ENCODE data around the gene TGFBR2. TPM values are rescaled to one million over a fixed set of nuclear protein-coding genes. Genes with fewer than 3 reads are reported as not detected.

Gene TGFBR2
- total RNA-seq, 1 donor from 2014 or later, result 59.6 TPM

GRCh38 chr3:30680789-30681648, 74.6 kb downstream of the TGFBR2 start:
- DNase-seq (ENCODE audit: low spot score), result no peak
- peak overlapping the region; percentile 72 for H3K4me3 Mint-ChIP-seq
- peaks cover 7% of the 10 kb centered on the region for H3K9me3 Mint-ChIP-seq
- peak overlapping the region; percentile 64 for H3K27ac Mint-ChIP-seq
- intact Hi-C loops (cut with micrococcal nuclease), result loop anchor here (2.0 kb wide), 1 partner anchor 14 kb away; no protein-coding TSS in a partner anchor
- no peaks in the 10 kb centered on the region for H3K27me3 Mint-ChIP-seq (ENCODE audit: insufficient read depth)
- peaks cover 83% of the 10 kb centered on the region for H3K36me3 Mint-ChIP-seq (ENCODE audit: low read depth)
- H3K4me1 Mint-ChIP-seq (ENCODE audit: low read depth), result peaks cover 94% of the 10 kb centered on the region

GRCh38 chr3:30681649-30682211, 75.3 kb downstream of the TGFBR2 start:
- Mint-ChIP-seq H3K4me3 (peak overlapping the region; percentile 72), H3K4me1 (ENCODE audit: low read depth) (peaks cover 94% of the 10 kb centered on the region), H3K27me3 (ENCODE audit: insufficient read depth) (no peaks in the 10 kb centered on the region), H3K27ac (peak overlapping the region; percentile 64), H3K9me3 (peaks cover 7% of the 10 kb centered on the region), H3K36me3 (ENCODE audit: low read depth) (peaks cover 82% of the 10 kb centered on the region)
- DNase-seq (ENCODE audit: low spot score), result no peak
- intact Hi-C loops (cut with micrococcal nuclease), result loop anchor here (2.0 kb wide), 1 partner anchor 15 kb away; no protein-coding TSS in a partner anchor

DNA sequence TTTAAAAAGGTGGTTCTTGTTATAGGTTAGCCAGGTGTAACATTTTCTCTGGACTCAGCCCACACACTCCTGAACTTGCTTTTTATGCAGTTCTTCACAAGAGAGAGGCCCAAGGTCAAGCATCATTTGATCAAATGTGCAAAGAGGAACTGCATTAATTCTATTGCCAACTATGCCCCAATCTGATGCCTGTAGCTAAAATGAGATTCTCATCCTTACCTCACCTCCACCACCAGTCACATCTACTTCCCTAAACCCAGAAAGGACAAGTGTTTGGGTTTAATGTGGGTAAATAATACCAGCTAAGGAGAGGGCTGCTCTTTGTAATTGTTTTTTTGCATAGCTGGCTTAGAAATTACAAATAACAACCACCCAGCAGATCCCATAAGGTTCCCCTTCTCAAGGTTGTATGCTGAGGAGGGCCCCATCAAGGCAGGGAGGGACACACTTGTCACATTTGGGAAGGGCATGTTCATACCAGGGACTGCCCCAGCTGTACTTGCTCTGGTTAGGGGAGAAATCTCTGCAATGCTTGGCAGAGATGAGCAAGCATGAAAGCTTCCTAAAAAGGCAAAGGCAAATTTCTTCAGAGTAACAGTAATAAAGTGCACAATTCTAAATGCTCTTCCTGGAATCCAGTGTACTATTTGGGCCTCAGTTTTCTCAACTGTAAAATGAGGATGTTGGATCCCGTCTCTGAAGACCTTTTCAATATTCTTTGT, 76.2 kb downstream of the TGFBR2 start:
- Mint-ChIP-seq H3K27me3 (ENCODE audit: insufficient read depth) (no peaks in the 10 kb centered on the region), H3K27ac (peak overlapping the region; percentile 64), H3K4me1 (ENCODE audit: low read depth) (peaks cover 93% of the 10 kb centered on the region), H3K9me3 (peaks cover 4% of the 10 kb centered on the region), H3K36me3 (ENCODE audit: low read depth) (peaks cover 80% of the 10 kb centered on the region), H3K4me3 (peak overlapping the region; percentile 72)
- no peak for DNase-seq (ENCODE audit: low spot score)
- intact Hi-C loops (cut with micrococcal nuclease), result no loop called here

- Mint-ChIP-seq H3K4me3 (no peak overlapping the region), H3K4me1 (ENCODE audit: low read depth) (peaks cover 97% of the 10 kb centered on the region), H3K27me3 (ENCODE audit: insufficient read depth) (no peaks in the 10 kb centered on the region), H3K27ac (peak overlapping the region; percentile 16), H3K9me3 (no peaks in the 10 kb centered on the region), H3K36me3 (ENCODE audit: low read depth) (peaks cover 84% of the 10 kb centered on the region)
- no peak for DNase-seq (ENCODE audit: low spot score)
- intact Hi-C loops (cut with micrococcal nuclease), result no loop called here
These were observed 77.4 kb downstream of the TGFBR2 start for GRCh38 chr3:30683769-30684168.

- Mint-ChIP-seq H3K4me3 (no peak overlapping the region), H3K36me3 (ENCODE audit: low read depth) (peaks cover 84% of the 10 kb centered on the region), H3K27ac (no peak overlapping the region), H3K9me3 (no peaks in the 10 kb centered on the region), H3K4me1 (ENCODE audit: low read depth) (peaks cover 97% of the 10 kb centered on the region), H3K27me3 (ENCODE audit: insufficient read depth) (no peaks in the 10 kb centered on the region)
- intact Hi-C loops (cut with micrococcal nuclease), result no loop called here
- DNase-seq (ENCODE audit: low spot score), result no peak
These were observed 78.0 kb downstream of the TGFBR2 start for GRCh38 chr3:30684356-30684755.

DNA sequence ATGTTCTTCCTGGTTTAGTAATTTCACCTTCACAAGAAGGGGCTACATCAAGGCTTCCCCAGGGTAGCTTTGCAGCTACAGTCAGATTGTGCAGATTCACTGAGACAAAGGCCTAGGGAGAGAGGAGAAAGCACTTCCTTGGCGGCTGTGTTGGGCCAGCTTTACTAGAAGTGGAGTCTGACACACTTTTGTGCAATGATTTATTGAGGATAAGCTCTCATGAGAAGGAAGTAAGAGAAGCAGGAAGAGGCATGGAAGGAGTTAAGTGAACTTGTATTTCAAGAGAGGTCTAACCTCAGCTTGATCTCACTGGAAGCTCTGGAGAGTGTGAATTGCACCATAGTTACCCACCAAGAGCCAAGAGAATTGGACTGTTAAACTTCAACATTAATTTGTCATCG, 78.9 kb downstream of the TGFBR2 start:
- no peaks in the 10 kb centered on the region for H3K9me3 Mint-ChIP-seq
- no peak for DNase-seq (ENCODE audit: low spot score)
- H3K4me1 Mint-ChIP-seq (ENCODE audit: low read depth), result peaks cover 99% of the 10 kb centered on the region
- peaks cover 83% of the 10 kb centered on the region for H3K36me3 Mint-ChIP-seq (ENCODE audit: low read depth)
- no peaks in the 10 kb centered on the region for H3K27me3 Mint-ChIP-seq (ENCODE audit: insufficient read depth)
- intact Hi-C loops (cut with micrococcal nuclease), result no loop called here
- peak overlapping the region; percentile 77 for H3K27ac Mint-ChIP-seq
- no peak overlapping the region for H3K4me3 Mint-ChIP-seq

DNA sequence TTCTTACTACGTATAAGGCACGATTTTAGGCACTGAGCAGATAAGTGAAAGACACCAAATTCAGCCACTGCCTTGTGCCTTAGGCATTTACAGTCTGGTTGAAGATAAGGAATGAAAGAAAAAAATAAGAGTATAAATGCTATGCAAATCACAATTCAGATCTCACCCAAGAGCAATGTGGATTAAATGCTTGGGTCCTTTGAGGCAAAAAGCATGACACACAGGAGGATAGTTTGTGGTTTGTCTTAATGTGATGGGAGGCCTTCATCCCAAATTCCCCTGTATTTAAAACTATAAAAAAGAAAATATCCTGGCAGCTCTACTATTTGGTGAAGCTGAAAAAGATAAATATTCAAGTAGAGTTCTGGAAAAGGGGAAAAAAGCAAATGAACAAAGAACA, 79.8 kb downstream of the TGFBR2 start:
- Mint-ChIP-seq H3K27ac (peak overlapping the region; percentile 20), H3K9me3 (no peaks in the 10 kb centered on the region), H3K4me1 (ENCODE audit: low read depth) (peaks cover 99% of the 10 kb centered on the region), H3K4me3 (no peak overlapping the region), H3K27me3 (ENCODE audit: insufficient read depth) (no peaks in the 10 kb centered on the region), H3K36me3 (ENCODE audit: low read depth) (peaks cover 81% of the 10 kb centered on the region)
- DNase-seq (ENCODE audit: low spot score), result no peak
- intact Hi-C loops (cut with micrococcal nuclease), result no loop called here

DNA sequence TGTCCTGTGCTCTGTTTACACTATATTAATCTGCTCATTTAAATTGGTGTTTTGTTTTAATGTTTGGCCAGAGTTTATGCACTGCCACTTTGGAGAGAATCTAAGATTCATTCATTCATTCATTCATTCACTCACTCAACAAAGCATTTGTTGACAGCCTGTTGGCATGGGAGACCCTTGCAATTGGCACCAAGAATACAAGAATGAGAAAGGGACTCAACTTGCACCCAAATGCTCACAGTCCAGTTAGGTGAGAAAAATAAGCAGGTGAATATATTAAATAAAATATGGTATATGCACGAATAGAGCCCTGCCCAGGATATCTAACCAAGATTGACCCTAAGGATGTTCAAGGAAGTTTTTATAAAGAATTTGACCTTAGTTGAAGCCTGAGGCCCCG, 80.4 kb downstream of the TGFBR2 start:
- H3K9me3 Mint-ChIP-seq, result no peaks in the 10 kb centered on the region
- H3K4me3 Mint-ChIP-seq, result no peak overlapping the region
- no peaks in the 10 kb centered on the region for H3K27me3 Mint-ChIP-seq (ENCODE audit: insufficient read depth)
- H3K27ac Mint-ChIP-seq, result no peak overlapping the region
- DNase-seq (ENCODE audit: low spot score), result no peak
- peaks cover 75% of the 10 kb centered on the region for H3K36me3 Mint-ChIP-seq (ENCODE audit: low read depth)
- intact Hi-C loops (cut with micrococcal nuclease), result no loop called here
- peaks cover 98% of the 10 kb centered on the region for H3K4me1 Mint-ChIP-seq (ENCODE audit: low read depth)

DNA sequence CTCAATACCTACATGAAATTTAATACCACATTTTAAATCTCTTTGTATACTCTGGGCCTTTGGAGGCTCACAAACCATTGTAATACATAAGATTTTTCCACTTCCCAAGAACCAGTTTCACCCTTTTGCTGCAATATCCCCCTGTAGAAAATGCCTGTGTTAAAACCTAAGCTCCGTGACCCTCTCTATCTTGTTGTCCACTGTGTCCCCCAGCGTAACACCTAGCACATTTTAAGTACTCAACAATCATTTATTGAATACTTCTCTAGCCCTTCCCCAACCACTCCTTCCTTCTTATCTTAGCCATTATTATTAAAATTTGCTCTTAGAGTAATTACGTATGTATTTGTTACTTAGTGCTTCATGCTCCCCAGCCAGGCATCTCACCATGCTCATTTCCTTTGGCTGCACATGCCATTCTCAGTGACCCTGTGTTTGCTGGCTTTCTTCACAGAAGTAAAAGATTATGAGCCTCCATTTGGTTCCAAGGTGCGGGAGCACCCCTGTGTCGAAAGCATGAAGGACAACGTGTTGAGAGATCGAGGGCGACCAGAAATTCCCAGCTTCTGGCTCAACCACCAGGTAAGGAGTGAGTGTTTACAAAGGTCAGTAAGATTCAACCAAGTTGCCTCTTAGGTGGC, 81.6 kb downstream of the TGFBR2 start:
- intact Hi-C loops (cut with micrococcal nuclease), result no loop called here

DNA sequence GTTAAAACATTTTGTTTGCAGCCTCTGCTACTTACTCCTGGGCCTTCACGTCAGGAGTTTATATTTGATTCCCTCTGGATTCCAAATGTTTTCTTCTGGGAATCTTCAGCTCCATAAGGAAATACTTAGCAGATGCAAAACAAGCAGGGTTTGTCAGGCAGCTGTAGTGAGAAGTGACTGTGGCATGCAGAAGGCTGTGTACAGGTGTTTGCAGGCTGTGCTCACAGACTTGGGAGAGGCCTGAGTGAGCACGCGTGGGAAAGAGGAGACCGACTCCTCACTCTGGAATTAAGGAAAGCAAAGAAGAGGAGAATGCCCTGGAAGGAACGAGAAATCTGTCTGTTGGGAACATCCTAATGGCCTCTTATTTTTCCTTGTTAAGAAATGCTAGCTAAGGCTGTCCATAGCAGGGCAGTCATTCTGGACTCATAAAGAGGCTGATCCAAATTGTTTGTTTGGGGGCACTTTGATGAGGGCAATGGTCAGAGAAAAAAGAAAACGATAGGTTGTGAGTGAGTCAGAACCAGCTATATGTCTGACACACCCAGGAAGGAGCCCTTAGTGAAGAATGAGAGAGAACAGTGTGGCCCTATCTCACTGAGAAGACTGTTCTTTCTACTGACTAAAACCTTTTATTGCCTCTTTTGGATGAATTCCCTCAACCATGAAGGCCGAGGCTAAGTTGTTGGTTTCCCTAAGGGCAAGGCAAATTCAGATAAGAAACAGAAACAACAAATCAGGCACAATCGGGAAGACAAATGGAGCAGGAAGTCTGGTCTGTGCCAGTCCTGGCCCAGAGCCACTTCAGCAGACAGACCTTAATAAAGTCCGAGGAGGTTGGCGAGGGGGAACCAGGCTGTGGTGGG, 82.6 kb downstream of the TGFBR2 start:
- Mint-ChIP-seq H3K27ac (peak overlapping the region; percentile 85), H3K9me3 (no peaks in the 10 kb centered on the region)
- intact Hi-C loops (cut with micrococcal nuclease), result no loop called here

More for the DNA sequence above, 81.6 kb downstream of the TGFBR2 start:
- Mint-ChIP-seq H3K36me3 (ENCODE audit: low read depth) (peaks cover 75% of the 10 kb centered on the region), H3K4me3 (peak overlapping the region; percentile 4), H3K27ac (peak overlapping the region; percentile 10), H3K4me1 (ENCODE audit: low read depth) (peaks cover 96% of the 10 kb centered on the region), H3K9me3 (no peaks in the 10 kb centered on the region), H3K27me3 (ENCODE audit: insufficient read depth) (no peaks in the 10 kb centered on the region)
- no peak for DNase-seq (ENCODE audit: low spot score)

GRCh38 chr3:30690199-30690598, 83.8 kb downstream of the TGFBR2 start:
- Mint-ChIP-seq H3K4me1 (ENCODE audit: low read depth) (peaks cover 81% of the 10 kb centered on the region), H3K27me3 (ENCODE audit: insufficient read depth) (no peaks in the 10 kb centered on the region)

More for the DNA sequence above, 82.6 kb downstream of the TGFBR2 start:
- peak overlapping the region; percentile 69 for H3K4me3 Mint-ChIP-seq
- H3K4me1 Mint-ChIP-seq (ENCODE audit: low read depth), result peaks cover 93% of the 10 kb centered on the region
- DNase-seq (ENCODE audit: low spot score), result no peak
- no peaks in the 10 kb centered on the region for H3K27me3 Mint-ChIP-seq (ENCODE audit: insufficient read depth)
- H3K36me3 Mint-ChIP-seq (ENCODE audit: low read depth), result peaks cover 76% of the 10 kb centered on the region

More at GRCh38 chr3:30690199-30690598, 83.8 kb downstream of the TGFBR2 start:
- Mint-ChIP-seq H3K36me3 (ENCODE audit: low read depth) (peaks cover 79% of the 10 kb centered on the region), H3K27ac (peak overlapping the region; percentile 57), H3K4me3 (no peak overlapping the region), H3K9me3 (no peaks in the 10 kb centered on the region)
- intact Hi-C loops (cut with micrococcal nuclease), result loop anchor here (5.0 to 10.0 kb wide), 2 partner anchors 173 to 215 kb away; no protein-coding TSS in a partner anchor
- no peak for DNase-seq (ENCODE audit: low spot score)

Measured in activated T-helper 1 cell treated with anti-CD3 and anti-CD28 coated beads, Interleukin-12 subunit alpha, Interleukin-12 subunit beta, Interleukin-2, Interleukin-4 antibody, amounts not matched to agents 30 ng/mL and 10 ng/mL and 1 ng/mL, durations not matched to agents 14 hours and 24 hours and 36 hours (primary cell).